Activated T-cell treated with anti-CD3 and anti-CD28 coated beads for 1 hour (primary cell): ENCODE data around the gene GSTA1.
A peak's percentile ranks its signal among the peaks of the same experiment; 100 is the strongest.
"Not testable (repeated sequence)": the region's sequence is repeated elsewhere in the genome, so short reads cannot be mapped to it uniquely, and the experiment has no call there.

Experiments
- DNase-seq: peaks from one replicate; pipeline ENCODE4 v3.0.0-alpha.2; 2020; ENCODE audit warnings: low read depth

Gene GSTA1

DNA sequence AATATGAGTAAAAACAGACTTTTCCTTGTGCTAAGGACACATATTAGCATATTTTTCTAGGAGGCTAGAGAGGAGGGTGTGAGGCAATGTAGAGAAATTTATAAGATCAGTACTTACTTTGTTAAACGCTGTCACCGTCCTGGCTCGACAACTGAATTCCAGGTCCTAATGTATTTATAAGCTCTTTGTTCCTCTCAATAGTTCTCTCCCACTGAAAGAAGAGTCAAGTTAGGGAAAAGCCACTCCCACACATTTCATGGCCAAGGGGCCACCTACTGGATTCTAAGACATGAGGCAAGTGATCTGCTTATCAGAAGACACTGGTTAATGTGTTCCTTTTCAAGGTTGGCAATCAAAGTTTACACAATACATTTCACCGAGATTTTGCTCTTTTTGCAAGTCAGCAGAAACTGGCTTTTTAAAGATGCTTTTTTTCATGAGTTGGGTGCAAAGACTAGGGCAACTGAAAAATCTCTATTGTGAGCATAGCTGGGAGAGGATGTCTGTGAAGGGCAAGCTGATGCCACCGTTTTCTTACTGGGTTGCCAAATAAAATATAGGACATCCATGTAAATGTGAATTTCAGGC, at the start of gene GSTA1:
GSTA1 (minus strand) TSS at position 149 of the 588 bp plus-strand sequence. CDS start 4,549 bp downstream, outside the sequence.
- DNase-seq: not testable (repeated sequence)

DNA sequence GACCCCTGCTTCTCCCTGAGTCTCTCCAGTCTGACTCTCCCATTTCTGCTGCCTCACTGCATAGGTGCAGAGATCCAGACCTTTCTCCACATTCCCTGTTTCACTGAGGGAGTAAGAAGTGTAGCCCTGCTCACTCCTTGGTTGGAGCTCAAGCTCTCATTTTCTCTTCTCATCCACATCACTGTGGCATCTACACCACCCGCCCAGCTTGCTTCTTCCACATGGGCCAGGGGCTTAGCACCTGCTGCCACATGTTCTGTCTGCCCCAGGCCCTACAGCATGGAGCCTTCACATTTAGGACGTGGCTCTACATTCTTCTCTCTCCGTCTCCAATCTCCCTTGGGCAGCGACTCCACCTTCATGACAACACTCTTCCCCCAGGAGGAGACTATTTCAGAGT, 45.5 kb upstream of the GSTA1 start:
- DNase-seq: no peak

DNA sequence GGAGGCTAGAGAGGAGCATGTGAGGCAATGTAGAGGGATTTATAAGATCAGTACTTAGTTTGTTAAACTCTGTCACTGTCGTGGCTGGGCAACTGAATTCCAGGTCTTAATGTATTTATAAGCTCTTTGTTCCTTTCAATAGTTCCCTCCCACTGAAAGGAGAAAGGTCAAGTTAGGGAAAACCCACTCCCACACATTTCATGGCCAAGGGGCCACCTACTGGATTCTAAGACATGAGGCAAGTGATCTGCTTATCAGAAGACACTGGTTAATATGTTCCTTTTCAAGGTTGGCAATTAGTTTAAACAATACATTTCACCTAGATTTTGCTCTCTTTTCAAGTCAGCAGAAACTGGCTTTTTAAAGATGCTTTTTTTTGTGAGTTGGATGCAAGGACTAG, 42.4 kb upstream of the GSTA1 start:
- DNase-seq: no peak

DNA sequence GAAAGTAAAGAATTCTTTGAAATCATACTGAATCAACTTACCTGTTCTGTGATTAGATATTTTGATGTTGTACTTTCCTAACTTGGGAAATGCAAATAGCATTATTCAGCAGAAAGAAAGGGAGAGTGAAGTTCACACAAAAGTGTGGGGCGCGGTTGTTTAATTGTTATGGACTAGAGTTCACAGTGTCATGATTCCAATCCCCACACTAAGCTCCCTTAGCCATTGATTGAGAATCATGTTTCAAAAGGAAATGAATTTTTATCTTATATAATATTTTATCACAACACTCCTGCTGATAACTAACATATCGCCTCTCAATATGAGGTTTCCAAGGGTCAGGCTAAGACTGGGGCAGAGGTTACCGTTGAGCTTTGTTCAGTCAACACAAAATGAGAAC, 40.0 kb upstream of the GSTA1 start:
- DNase-seq: no peak

DNA sequence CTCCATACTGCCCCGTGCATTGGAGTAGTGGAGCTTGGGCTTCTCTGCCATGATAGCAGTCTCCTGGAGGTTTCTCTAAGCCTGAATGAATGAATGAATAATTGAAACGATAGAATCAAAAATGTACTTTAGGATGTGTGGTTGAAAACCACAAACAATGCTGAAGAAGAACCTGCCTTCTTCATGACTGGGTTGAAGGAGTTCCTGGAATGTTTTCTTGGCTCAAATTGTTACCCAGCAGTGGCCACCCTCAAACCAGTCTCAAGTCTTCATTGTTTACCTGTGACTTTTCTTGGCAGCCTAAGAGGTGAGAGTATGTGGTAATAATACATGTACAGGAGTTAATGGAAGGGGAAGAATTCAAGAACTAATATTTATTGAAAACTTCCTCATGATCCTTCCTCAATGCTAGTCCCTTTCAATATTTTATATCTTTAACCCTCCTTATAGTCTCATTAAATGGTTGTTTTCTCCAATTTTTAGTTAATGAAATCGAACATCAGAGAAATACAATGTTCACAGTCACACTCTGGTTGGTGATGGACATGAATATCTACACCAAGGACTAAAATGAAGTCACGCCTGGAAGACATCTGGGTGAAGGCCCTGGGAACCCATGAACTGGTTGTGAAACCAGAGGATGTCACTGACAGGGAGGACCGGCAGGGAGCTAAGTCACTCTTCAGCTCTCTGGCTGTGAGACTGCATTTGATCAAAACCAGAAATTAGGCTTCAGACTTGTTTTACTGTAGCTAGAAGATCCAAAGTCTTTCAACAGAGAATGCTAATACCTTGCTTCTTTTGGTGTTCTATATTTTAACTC, 37.4 kb upstream of the GSTA1 start, which contains the start of gene GSTA5:
GSTA5 (minus strand) TSS at position 51 of the 823 bp plus-strand sequence.
- DNase-seq: no peak

DNA sequence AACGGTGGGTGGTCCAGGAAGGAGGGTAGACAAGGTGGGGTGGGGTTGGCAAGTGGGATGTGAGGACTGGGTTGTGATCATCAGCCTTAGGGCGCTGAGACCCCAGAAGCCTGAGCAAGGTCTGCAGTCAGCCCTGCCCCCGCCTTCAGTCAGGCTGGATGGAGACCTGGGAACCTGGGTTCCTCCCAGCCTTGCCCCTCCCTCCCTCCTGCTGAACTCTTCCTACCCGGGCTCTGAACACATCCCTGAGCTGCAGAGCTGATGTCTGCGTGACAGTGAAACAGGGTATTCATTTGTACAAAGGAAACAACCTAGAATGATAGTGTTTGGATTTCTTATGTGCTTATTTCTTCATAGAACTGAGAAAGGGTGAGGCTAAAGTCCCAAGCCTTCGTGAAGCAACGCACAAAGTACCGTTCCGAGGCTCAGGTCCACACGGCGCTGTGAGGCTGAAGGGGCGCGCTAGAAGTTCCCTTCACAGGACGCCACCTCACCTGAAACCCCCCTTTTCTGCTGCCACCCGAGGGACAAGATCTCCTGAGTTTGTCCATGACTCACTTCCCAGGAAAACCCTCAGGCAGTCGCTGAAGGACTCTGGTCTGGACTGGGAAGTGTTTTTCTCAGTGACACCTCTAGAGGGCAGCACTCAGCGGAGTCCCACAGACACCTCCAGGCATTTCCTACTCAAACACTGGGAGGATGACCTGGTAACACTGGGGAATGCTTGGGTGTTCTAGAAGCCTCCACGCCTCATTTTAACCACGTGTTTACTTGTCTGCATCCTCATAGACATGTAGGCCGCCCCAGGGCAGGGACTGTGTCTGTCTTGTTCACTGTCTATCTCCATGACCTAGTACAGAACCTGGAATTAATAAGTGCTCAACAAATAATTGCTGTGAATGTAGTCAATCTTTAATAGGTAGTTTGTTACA, 35.8 kb upstream of the GSTA1 start:
- DNase-seq: peak; percentile 17

DNA sequence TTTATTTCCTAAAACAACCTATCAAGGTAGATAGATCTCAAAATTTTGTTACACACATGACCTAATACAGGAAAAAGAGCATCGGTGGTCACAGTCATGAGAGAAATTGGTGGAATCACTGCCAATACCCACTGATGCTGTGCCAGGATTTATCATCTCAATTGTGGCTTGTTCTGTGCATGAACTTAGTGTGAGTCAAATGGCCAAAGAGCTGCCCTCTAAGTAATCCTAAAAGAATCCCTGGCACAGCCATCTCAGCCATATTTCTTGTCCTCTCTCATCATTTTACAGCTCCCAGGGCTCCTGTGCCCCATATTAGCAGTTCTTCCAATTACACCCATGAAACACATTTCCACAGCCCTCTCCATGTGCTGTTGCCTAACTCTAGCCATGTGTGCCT, 30.9 kb upstream of the GSTA1 start:
- no peak for DNase-seq

DNA sequence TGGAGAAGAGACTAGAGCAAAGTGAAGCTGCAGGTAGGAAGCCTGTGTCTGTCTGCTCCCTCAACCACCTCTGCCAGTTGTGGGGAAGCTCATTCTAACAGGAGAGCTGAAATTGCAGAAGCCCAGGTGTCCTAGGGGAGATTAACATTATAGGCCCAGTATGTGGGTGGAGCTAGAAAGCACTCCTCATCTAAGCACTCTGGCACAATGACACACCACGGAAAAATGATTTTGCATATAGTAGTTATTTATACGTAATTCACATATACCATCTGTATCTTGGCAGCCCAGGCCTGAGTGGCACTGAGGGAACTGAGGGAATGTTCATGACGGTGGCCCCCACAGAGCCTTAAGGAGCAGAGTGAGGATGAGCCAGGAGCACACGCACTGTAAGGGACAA, 27.3 kb upstream of the GSTA1 start:
- DNase-seq: not testable (repeated sequence)

DNA sequence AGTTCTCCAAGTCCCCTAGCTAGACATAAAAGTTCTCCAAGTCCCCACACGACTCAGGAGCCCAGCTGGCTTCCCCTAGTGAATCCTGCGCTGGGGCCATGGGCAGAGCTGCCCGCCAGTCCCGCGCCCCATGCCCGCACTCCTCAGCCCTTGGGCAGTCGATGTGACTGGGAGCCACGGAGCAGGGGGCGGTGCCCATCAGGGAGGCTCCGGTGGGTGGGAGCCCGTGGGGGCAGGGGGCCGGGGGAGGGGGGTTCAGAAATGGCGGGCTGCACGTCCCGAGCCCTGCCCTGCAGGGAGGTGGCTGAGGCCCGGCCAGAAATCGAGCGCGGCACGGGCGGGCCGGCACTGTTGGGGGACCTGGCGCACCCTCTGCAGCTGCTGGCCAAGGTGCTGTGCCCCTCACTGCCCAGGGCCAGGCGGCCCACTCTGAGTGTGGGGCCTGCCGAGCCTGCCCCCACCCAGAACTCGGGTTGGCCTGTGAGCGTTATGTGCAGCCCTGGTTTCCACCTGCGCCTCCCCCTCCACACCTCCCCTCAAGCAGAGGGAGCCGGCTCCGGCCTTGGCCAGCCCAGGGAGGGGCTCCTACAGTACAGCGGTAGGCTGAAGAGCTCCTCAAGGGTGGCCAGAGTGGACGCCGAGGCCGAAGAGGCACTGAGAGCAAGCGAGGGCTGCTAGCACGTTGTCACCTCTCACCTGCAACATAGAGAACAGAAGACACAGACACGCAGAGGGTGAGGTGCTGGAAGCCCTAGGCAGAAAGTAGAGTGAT, 25.6 kb upstream of the GSTA1 start:
- no peak for DNase-seq

DNA sequence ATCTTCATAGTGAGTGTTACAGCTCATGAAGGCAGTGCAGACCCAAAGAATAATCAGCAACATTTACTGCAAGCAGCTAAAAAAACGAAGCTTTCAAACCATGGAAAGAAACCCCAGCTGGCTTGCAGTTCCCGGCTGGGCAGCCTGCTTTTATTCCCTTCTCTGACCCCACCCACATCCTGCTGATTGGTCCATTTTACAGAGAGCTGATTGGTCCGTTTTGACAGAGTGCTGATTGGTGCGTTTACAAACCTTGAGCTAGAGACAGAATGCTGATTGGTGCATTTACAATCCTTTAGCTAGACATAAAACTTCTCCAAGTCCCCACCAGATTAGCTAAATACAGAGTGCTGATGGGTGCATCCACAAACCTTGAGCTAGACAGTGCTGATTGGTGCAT, 25.0 kb upstream of the GSTA1 start:
- not testable (repeated sequence) for DNase-seq

DNA sequence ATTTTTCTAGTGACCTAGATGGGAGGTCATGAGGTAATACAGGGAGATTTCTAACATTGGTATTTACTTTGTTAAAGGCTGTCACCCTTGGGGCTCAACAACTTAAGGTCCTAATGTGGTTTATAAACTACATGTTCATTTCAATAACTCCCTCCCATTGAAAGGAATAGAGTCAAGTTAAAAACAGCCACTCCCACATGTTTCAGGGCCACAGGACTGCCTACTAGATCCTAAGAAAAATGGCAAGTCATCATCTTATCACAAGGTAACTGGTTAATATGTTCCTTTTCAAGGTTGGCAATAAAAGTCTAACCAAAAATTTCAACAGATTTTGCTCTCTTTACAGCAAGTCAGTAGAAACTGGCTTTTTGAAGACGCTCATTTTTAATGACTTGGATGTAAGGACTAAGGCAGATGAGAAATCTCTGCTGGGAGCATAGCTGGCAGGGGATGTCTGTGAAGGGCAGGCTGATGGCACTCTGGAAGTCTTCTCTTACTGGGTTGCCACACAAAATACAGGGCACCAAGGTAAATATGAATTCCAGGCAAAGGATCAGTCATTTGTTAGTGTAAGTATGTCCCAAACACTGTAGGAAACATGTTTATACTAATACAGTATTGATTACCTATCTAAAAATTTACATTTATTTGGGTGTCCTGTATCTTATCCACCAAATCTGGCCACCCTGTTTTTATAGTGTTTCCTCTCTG, 23.6 kb upstream of the GSTA1 start:
- DNase-seq: not testable (repeated sequence)

DNA sequence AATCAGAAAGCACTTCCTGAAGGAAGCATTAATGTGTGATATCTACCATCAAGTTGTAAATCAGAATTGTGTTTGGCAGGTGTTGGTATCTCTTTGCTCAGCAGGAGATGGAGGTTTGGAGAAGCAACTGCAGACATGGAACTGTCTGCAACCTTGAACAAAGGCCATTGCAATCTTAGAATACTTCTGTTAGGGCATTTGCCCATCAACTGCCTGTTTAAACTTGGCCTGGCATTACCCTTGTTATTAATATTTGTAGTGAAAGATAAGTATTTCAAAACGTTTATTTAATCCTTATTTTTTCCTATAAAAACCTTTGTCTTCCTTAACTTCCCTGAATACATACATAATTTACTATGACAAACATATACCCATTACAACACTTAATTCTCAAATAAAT, 22.9 kb upstream of the GSTA1 start:
- DNase-seq: no peak

DNA sequence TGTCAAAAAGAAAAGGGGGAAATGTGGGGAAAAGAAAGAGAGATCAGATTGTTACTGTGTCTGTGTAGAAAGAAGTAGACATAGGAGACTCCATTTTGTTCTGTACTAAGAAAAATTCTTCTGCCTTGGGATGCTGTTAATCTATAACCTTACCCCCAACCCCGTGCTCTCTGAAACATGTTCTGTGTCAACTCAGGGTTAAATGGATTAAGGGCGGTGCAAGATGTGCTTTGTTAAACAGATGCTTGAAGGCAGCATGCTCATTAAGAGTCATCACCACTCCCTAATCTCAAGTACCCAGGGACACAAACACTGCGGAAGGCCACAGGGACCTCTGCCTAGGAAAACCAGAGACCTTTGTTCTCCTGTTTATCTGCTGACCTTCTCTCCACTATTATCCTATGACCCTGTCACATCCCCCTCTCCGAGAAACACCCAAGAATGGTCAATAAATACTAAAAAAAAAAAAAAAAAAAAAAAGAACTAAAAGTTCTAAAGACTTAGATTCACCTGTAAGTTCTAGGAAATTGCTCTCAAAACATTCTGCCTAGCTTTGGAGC, 22.4 kb upstream of the GSTA1 start:
- DNase-seq: not testable (repeated sequence)

DNA sequence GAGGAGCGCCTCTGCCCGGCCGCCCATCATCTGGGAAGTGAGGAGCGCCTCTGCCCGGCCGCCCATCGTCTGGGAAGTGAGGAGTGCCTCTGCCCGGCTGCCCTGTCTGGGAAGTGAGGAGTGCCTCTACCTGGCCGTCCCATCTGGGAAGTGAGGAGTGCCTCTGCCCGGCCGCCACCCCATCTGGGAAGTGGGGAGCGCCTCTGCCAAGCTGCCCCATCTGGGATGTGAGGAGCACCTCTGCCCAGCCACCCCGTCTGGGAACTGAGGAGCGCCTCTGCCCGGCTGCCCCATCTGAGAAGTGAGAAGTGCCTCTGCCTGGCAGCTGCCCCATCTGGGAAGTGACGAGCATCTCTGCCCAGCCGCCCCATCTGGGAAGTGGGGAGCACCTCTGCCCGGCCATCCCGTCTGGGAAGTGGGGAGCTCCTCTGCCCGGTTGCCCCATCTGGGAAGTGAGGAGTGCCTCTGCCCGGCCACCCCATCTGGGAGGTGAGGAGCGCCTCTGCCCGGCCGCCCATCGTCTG, 21.7 kb upstream of the GSTA1 start:
- DNase-seq: not testable (repeated sequence)

DNA sequence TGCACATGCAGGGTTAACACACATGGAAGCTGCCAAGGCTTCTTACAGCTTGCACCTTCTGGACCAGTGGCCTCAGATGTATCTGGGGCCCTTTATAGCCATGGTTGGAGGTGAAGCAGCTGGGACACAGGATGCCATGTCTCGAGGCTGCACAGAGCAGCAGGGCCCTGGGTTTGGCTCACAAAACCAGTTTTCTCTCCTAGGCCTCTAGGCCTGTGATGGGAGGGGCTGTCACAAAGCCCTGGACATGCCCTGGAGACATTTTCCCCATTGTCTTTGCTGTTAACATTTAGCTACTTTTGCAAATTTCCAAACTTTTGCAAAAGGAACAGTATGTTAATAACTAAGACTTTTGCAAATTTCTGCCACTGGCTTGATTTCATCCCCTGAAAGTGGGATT, 18.2 kb upstream of the GSTA1 start:
- DNase-seq: no peak

DNA sequence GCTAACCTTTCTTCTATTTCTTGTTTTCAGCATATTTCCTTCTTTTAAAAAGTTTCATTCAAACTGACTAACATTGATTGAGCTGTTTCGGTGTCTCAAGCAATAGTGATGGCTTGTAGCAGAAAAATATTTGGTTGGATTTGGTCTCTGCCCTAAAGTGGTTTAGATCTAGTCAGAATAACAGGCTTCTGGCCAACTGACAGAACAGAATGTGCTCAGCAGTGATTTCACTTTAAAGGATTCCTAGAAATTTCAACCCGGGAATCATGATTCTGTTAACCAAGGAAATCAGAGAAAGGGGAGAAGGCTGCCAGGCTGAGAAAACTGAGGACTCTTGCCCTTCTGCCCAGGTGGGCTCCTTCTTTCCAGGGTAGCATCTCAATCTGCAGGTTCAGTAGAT, 16.6 kb upstream of the GSTA1 start:
- DNase-seq: no peak

DNA sequence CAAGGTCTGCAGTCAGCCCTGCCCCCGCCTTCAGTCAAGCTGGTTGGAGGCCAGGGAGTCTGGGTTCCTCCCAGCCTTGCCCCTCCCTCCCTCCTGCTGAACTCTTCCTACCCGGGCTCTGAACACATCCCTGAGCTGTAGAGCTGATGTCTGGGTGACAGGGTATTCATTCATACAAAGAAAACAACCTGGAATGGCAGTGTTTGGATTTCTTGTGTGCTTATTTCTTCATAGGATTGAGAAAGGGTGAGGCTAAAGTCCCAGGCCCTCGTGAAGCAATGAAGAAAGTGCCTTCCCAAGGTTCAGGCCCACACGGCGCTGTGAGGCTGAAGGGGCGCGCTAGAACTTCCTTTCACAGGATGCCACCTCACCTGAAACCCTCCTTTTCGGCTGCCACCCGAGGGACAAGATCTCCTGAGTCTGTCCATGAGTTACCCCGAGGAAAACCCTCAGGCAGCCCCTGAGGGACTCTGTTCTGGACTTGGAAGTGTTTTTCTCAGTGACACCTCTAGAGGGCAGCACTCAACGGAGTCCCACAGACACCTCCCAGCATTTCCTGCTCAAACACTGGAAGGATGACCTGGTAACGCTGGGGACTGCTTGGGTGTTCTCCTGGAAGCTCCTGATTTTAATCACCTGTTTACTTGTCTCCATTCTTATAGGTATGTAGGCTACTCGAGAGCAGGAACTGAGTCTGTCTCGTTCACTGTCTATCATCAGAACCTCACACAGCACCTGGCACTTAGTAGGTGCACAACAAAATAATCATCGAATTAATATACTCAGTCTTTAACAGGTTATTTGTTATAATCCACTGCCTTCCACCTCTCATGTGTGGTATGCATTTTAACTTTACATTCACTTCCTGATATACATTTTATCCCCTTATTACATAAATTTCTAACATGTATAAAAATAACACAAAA, 11.8 kb upstream of the GSTA1 start:
- peak; percentile 3 for DNase-seq

DNA sequence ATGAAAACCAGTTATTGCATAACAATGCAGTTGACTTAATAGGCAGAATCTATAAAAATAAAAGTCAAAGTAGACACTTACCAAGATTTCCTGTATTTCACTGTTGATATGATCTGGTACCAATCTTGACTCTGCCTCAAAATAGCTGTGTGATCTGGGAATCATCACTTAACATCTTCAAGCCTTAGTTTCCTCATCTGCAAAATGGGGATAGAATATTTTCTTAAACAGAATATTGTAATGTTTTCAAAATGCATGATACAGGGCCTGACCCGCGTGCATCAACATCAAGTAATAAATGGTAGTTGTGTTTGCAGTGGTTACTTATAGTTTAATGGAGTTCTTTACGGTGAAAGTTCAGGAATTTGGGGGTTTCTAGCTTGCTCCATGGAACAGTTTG, 10.9 kb upstream of the GSTA1 start:
- not testable (repeated sequence) for DNase-seq

DNA sequence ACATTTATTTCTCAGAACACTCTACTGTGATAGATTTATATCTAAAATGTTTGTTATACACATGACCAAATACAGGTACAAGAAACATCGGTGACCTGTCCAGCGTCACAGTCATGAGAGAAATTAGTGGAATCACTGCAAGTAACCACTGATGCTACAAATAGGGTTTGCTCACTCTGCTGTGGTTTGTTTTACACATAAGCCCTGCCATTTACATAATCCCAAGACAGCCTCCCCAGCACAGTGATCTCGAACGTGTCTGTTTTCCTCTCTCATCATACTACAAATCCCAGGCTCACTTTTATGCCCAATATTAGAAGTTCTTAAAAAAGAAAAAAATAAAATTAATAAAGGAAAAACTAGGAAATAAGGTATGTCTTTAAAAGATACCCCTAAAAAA, 6.2 kb upstream of the GSTA1 start:
- DNase-seq: not testable (repeated sequence)
